DMS153 (cell line): Measurements from ENCODE around the gene ANKHD1.

Experiments used
- DNase-seq: peaks from one replicate; lab custom pipeline; 2025; lab: John Stamatoyannopoulos, UW

ANKHD1 gene

DNA sequence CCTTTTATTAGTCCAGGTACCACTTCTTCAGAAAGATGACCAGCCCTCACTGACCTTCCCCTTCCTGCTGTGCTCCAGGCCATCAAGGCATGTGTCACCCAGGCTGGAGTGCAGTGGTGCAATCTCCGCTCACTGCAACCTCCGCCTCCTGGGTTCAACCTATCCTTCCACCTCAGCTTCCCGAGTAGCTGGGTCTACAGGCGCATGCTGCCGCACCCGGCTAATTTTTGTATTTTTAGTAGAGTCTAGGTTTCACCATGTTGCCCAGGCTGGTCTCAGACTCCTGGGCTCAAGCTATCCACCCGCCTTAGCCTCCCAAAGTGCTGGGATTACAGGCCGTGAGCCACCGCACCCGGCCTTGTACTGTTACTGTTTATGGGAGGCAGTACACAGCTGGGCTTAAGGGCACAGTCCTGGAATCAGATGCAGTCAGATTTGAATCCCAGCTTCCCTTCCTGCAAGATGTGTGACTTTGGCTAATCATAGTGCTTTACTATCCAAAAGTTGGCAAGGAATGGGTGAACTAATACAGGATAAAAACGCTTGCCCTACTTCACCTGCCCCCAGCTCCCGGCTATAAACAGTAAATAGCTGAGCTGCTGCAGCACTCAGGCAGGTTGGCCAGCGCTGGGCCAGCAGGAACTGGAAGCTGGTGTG, 145.3 kb downstream of the ANKHD1 start:
- DNase-seq, result no peak

DNA sequence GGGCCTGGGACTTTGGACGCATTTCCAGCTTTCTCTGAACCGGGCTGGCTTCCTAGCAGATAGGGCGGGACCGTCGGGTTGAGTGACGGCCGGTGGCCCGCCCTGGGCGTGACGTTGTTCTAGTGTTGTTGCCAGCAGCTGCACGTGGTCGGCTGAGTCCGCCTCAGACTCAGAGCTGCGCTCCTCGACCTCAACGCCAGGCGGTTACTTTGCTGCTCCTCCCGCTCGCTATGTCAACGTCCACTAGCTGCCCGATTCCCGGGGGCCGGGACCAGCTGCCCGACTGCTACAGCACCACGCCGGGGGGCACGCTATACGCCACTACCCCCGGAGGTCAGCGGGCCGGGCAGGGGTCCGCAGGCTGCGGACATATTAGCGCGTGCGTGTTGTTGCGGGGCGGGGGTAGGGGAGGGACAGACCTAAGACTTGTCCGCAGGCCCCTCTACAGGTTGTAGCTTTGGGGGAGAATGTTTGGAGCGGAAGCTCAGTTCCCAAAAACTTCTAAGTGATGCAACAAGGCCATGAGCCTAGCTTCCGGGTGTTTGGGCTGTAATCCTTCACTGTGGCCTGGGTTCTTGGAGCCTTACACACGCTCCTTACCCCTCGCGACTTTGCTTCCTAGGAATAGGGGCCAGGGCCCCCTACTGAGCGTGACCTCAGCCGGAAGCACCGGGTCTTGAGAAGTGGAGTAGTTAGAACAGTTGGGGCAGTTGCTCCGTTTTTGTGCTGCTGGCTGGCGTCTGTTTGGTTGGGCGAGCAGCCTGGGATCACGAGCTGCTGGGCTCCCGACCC, 146.1 kb downstream of the ANKHD1 start, which contains the start of gene EIF4EBP3:
Gene EIF4EBP3 (plus strand): TSS at position 155 of the 792 bp plus-strand sequence. CDS start 76 bp downstream, at position 231.
- DNase-seq, result peak; percentile 31

DNA sequence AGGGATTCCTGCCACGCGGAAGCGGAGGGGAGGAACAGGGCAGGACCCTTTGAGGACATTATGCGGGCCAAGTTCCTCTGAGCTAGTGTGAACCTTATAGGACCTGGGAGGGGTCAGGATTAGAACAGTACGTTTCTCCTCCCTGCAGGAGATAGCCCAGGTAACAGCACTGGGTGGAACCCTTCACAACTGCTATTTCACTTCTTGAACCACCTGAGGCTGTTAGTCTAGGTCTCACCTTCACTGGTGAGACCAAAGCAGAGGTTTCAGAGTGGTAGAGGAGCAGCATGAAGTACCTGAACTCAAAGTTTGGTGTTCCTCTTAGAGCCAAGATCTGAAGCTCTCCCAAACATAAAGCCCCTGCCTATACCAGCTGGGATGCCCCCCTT, 146.7 kb downstream of the ANKHD1 start:
- no peak for DNase-seq

DNA sequence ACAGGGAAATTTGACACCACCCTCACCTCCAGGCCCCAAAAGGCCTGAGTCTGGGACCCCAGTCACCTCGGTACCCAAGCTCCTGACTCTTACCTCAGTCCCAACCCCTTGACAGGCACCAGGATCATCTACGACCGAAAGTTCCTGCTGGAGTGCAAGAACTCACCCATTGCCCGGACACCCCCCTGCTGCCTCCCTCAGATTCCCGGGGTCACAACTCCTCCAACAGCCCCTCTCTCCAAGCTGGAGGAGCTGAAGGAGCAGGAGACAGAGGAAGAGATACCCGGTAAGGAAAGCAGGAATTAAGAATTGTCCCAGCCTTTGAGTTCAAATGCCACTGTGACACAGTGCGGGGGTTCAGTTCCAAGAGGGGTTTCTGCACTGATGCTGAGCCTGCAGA, 147.2 kb downstream of the ANKHD1 start:
- no peak for DNase-seq

DNA sequence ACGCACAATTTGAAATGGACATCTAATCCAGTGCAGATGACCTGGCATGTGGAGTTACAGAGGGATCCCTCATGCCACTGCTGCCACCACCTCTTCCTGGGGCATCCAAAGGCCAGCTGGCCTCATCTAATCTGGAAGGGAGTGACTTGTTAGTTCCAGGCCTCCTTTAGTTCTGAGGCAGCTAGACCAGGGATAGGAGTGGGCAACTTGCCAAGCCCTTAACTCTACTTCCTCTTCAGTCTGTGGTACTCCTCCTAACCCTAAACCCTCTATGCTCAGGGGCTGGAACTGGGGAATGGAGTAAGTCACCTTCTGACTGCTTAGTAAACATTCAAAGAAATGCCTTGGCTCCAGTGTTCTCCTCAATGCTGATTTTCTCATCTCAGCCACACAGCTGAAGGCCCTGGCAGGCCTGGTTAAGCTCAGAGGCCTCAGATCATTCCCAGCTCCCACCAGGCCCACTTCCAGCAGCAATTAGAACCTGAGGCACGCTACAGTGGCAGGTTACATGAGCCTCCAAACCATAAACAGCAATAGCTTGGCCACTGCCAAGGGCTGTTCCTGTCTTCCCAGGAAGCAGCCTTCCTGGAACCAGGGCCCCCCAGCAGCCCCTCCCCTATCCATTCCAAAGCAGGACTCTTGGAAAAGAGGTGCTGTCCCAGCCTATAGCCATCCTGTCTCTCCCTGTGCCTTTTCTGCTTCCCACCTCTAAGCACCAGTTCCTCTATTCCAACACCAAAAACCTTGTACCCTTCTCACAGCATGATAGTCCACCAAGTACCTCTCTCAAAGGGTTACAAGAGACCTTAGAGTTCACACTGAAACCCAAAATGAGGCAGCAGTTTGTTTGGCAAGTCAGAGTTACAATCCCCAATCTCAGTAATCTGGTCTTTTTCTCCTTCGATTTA, 147.9 kb downstream of the ANKHD1 start:
- peak; percentile 1 for DNase-seq

DNA sequence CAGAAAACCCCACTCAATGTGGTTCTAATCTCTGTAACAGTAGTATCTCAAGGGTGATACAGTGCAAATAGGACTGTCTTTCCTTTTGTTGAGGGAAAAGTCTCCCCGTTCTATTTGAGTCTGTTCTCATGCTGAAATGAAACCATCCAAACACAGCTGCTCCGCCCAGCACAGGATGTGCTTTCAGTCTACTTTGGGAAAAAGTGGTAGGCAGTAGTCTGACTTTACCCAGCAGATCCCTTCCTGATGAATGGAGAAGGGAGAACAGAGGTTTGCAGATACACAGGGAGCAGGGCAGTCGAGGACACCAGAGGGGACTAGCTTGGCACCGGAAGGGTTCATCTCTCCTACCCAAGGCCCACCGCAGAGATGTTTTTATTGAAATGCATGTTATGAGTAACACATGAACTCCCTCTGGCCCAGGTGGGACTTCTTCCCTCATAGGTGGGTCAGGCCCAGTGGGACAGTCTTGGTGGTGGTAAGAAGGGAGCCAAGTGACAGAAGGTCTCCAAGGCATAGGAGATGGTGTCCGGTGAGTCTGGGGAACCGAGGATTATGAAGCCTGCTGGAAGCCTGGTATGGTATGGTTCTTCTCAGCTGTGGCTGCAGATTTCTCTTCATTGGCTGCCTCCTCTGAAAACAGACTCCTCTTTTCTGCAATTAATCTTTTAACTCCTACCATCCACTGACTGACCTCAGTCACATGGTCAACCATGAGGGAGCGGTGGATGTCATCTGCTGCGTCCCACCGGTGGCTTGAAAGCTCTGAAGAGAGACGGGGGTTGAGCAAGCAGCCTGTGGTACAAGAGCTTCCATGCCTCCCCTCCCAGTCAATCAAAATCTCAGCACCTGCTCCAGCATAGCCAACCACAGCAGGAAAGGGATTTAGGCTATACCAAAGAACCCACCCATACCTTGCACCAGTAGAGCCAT, 148.8 kb downstream of the ANKHD1 start:
- DNase-seq, result no peak

DNA sequence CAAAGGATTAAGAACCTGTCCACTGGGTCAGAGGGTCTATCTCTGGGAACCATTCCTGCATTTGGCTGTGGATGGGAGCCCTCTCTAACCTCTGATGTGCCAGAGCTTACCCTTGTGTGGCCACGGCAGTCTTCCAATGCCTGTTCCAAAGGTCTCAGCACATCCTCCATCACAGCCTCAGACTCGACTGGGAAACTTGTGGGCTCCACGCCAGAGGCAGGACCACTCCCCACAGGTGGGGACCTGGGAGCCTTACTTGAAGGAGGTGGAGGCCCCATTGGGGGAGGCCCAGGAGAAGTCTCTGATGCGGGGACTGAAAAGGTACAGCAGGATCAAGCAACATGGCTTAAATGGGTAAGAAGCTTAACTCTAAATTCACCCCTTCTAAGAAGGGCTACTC, 150.2 kb downstream of the ANKHD1 start:
- no peak for DNase-seq

DNA sequence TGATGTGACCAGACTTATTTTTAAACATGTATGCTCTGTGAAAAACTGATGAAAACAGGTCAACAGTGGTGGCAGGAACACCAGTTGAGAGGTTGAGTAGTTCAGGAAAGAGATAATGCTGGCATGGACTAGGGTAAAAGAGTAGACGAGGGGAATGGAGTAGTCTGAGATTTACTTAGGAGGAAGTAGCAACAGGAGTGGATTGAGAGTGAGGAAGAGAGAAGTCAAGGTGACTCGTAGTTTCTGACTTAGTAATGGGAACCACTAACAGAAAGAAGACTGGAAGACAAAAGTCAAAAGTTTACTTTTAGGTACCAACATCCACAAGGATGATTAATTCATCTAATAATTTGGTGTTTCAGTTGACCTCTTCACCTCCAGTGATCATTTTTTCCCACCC, 152.0 kb downstream of the ANKHD1 start:
- no peak for DNase-seq

DNA sequence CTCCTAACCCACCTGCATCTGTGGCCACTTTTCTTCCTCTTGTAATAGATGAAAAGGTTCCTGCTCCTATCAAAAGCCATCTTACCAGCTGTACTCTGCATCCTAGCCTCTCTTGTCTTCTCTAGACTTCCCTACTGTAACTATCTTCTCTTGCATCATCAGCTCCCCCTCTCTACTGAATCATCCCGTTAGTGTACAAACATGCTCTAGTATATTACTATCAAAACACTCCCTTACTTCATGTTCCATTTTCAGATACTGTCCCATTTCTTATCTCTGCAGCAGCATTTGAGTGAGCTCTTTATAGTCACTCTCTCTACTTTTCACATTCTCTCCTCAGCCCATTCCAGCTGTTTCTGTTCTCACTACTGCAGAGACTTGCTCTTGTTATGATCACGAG, 152.8 kb downstream of the ANKHD1 start:
- DNase-seq, result no peak

DNA sequence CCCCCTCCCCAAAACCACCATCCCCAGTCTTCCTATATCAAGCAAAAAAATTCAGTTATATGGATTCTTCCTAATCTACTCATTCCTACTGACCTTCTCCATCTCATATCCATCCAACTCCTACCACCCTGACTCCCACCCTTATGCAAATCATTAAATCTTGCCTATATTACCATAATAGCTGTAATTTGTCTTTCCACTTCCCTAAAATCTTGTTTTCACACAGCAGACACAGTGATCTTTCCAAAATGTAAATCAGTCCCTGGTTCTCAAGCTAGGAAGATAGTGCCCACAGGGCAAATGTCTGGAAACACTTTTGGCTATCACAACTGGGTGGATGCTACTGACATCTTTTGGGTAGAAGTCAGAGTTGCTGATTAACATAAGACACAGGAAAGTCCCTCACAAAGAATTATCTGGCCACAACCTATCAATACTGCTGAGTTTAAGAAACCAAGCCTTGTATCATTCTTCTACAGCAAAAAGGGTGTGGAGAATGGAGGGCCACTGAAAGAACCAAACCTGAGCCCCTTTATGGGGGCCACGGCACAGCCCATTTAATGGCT, 154.2 kb downstream of the ANKHD1 start:
- DNase-seq, result no peak

DNA sequence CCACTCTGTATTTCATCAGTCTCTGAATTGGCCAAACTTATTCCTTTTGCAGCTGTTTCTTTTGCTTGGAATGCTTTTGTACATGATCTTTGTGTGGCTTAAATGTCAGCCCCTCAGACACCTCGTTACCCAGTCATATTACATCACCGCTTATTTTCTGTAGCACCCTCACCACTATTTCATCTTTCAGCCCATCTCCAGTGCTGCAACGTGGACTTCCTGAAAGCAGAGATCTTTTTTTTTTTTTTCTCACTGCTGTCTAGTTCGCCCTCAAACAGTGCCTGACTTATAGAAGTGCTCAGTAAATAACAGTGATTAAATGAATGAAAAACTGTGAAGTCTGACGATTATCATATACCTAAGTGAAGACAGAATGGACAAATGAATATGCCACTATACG, 154.8 kb downstream of the ANKHD1 start:
- no peak for DNase-seq

DNA sequence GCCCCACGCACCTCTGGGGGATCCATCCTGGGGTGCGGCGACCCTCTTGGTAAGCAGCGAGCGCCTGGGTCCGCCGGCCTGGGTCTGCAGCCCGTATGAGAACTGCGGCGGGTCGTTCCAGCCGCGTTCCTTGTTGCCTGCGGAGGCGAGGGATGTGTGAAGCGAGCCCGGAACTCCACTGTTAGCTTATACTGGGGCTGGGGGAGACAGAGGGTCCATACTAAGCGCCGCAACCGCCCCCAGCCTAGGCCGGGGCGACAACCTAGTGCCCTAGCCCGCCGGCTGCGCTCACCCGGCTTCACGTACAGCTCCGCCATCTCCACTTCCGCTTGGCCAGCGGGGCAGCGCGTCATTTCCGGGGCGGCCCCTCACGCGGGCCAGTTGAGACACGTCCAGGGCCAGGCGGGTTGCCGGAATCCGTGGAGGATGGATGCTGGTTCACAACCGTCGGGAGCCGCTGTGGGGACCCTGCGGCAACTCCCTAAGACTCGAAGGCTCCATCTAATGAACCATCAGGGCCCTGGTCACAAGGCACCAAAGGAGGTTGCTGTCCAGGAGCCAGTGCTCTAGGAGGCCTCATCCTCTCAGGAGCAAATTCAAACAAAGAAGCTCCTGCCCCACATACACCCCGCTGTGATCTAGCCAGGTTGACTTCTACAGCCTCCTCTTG, 155.6 kb downstream of the ANKHD1 start, which contains the start of gene SRA1:
Gene SRA1 (minus strand): TSS at position 338 of the 670 bp plus-strand sequence. CDS start 21 bp downstream, at position 317.
- peak; percentile 68 for DNase-seq

DNA sequence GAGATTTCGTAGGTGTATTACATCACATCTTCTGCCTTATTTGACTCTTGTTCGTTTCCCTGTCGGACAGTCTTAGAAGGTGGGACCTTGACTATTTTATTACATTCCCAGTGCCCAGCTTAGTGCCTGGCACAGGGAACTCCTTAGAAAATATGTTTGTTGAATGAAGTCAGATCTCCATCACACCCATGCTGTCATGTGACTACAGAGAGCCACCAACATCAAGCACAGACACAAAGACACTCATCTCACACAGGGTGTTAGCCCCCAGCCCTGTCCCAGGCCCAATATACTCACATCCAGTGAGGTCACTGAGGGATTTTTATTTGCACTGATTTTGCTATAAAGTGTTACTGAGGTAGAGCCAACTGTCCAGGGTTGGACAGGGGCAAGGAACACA, 156.3 kb downstream of the ANKHD1 start:
- no peak for DNase-seq

DNA sequence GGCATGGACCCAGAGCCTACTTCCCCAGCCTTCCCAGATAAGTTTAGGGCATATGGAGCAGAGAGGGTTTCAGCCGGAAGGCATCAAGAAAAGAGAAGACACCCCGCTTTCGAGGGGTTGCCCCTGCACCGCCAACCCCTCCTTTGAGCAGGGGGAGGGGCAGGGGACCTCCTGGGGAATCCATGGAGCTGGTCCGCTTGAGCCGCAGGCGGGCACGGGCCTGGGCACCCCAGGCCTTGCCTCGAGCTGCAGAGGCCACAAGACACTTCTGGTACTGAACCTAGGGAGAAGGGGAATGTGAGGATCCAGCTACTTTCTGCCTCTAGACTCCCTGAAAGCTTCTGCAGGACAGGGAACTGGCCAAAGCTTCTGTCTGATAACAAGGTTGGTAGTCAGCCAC, 156.9 kb downstream of the ANKHD1 start:
- no peak for DNase-seq

DNA sequence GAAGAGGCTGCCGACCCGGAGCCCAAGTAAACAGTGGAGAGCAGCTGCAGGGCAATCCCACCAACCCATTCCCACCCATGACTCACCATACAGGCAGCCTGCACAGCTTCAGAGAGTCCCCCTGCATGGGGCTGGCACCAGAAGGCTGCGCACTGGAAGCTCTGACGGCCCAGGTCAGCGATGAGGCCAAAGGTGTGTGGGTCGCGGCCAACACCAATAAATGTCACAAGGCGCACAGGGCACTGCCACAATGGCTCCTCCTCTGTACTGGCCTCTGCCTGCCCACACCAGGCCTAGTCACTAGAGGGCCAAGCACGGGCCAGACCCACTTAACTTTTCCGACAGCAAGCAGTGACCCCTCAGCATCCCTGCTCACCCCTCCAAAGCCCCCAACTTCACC, 158.6 kb downstream of the ANKHD1 start:
- DNase-seq, result no peak

DNA sequence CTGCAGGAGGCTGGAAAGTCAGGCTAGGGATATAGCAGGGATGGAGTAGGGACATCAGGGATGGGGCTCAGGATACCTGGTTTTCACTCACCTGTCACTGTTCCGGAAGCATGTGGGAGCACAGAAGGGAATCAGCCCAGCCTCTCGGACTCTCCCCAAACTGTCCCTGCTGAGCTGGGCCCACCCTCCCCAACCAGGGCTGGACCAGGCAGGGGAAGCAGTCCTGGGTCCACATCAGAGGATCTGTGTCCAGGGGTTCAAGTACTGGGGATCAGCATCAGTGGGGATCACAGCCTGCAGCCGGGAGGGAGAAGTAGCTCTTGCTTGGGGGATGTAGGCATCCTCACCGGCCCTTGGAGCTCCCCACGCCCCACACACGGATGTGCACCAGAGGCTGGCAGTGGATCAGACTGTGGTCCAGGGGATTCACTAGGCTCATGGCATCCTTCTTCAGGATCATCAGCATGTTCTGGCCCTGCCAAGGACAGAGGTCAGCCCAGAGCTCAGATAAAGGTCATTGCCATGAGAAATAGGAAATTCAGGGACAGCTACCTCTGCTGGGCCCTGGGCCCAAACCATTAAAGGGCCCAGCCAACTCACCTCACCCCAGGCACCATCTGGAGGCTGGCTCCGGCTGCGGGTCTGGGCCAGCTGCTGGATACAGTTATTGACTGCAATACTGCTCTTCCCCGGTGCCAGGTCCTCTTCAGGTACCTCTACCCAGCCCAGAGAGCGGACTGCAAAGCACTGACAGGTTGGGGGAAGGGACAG, 160.3 kb downstream of the ANKHD1 start:
- DNase-seq, result no peak

DNA sequence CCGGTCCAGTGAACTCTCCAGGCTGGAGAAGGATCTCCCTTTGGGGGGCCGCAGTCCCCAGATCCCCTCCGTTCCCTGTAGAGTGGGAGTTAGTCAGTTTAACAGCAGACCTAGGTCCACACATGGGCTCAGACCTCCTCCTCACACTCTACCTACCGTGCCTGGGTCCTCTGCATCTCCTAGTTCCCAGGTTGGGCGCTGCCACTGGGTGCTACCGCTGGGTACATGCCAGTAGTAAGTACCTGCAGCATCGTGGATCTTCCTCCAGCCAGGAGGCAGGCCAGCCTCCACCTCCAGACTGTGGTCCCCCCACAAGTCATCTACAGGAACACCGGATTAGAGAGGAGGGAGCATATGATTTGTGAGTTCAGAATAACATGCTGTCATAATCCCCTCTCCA, 162.0 kb downstream of the ANKHD1 start:
- DNase-seq, result no peak

DNA sequence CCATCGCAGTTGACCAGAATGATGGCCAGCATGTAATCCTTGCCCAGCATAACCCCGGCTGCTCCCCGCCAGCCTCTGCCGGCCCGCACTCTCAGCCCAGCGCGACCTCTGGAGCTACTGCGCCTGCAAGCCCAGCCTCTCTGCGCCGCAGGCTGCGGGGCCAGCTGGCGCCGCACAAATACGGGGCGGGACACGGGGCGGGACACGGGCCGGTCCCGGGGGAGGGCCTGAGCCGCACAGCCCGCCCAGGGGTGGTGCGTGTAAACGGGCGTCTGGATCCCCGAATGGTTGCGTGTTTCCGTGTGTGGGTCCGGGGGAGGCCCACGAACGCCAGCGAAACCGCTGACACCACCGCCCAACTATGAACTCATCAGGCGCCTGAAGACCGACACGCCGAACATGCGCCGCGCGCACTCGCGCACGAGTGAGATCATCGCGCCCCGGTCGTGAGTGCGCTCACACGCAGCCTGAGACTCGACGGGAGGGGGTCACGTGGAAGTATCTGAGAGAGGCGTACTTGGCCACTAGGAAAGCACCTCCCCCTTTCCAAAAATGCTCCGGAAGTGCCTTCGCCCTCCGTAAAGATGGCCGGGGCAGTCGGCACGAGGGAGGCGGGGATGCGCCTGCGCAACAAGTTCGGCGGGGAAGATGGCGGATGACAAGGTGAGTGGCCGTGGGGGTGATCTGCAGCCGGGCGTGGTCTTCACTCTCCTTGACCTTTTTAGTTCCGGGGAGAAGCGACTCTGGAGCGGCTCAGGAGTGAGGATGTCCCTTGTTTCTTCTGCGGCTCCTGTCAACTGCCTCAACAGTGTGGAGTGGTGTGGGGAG, 162.8 kb downstream of the ANKHD1 start, which contains the start of the genes APBB3 and SLC35A4:
Gene APBB3 (minus strand): TSS at position 403 of the 828 bp plus-strand sequence. CDS start 353 bp downstream, at position 50.
Gene SLC35A4 (plus strand): TSS at position 633 of the 828 bp plus-strand sequence. CDS start 2,342 bp downstream, outside the sequence.
- DNase-seq, result peak; percentile 81
